Calu3 (cell line): ENCODE data around the gene PCSK1. TPM values are rescaled to one million over a fixed set of nuclear protein-coding genes. Genes with fewer than 3 reads are reported as not detected.

Experiments used
- BruUV-seq: library from RNA; stranded (reverse); fragments of 400-500 nt; replicated peaks from 2 replicates; lab custom pipeline; 2021; lab: Mats Ljungman, UMichigan
- CTCF ChIA-PET: fragments of 300-600 bp; sonication (Branson Sonifier 250); formaldehyde crosslinking; loops from one replicate; lab custom pipeline; 2022; ENCODE audit warnings: antibody characterized with exemption; lab: Charles Lee
- DNase-seq: peaks from one replicate; pipeline ENCODE4 v3.0.0; 2022
- H3K27ac Mint-ChIP-seq: one replicate; pipeline ENCODE4 v1.8.0; 2022; ENCODE audit warnings: mixed read lengths; ENCODE audit not compliant: unreplicated experiment
- H3K27me3 Mint-ChIP-seq: one replicate; pipeline ENCODE4 v1.8.0; 2022; ENCODE audit warnings: mixed read lengths; ENCODE audit not compliant: unreplicated experiment
- H3K36me3 Mint-ChIP-seq: one replicate; pipeline ENCODE4 v1.8.0; 2022; ENCODE audit warnings: mild to moderate bottlenecking, moderate library complexity, mixed read lengths; ENCODE audit not compliant: insufficient read depth, unreplicated experiment
- H3K4me1 Mint-ChIP-seq: one replicate; pipeline ENCODE4 v1.8.0; 2022; ENCODE audit warnings: mild to moderate bottlenecking, low read depth, mixed read lengths; ENCODE audit not compliant: unreplicated experiment
- H3K4me3 Mint-ChIP-seq: one replicate; pipeline ENCODE4 v1.8.0; 2022; ENCODE audit warnings: mild to moderate bottlenecking, low read depth, moderate library complexity, mixed read lengths; ENCODE audit not compliant: unreplicated experiment
- H3K9me3 Mint-ChIP-seq: one replicate; pipeline ENCODE4 v1.8.0; 2022; ENCODE audit warnings: low read depth, mixed read lengths; ENCODE audit not compliant: unreplicated experiment
- CTCF ChIP-seq: fragments of 200-600 bp; IDR thresholded peaks from one replicate; pipeline ENCODE4 v1.8.0; 2022; ENCODE audit warnings: antibody characterized with exemption; ENCODE audit not compliant: unreplicated experiment
- intact Hi-C: fragments of 100-400 bp; cut with micrococcal nuclease; formaldehyde crosslinking; loops from one replicate; pipeline ENCODE4 v1.10.0; 2022; ENCODE audit not compliant: unreplicated experiment
- total RNA-seq: library from RNA; stranded (reverse); gene quantifications from 2 replicates; pipeline ENCODE4 v1.2.3, GENCODE V29; 2022

The PCSK1 gene
- total RNA-seq, 1 experiment from 2014 or later: not detected

GRCh38 chr5:96439477-96440184 lies 6.6 kb upstream of the PCSK1 start:
- no peak for TF ChIP-seq CTCF
- Mint-ChIP-seq H3K4me3 (no peak overlapping the region), H3K9me3 (no peaks in the 10 kb centered on the region), H3K4me1 (no peaks in the 10 kb centered on the region), H3K27me3 (peaks cover 88% of the 10 kb centered on the region), H3K27ac (no peak overlapping the region), H3K36me3 (no peaks in the 10 kb centered on the region)
- intact Hi-C loops: loop anchor here (10.0 kb wide), 1 partner anchor 585 kb away; no protein-coding TSS in a partner anchor
- no TSS peak for BruUV-seq
- CTCF ChIA-PET: interaction anchor here (0.7 to 1.1 kb wide), 6 partner anchors 10 to 463 kb away, joined by 3 to 8 read pairs (median 4); no protein-coding TSS in a partner anchor
- no peak for DNase-seq

- H3K4me3 Mint-ChIP-seq: no peak overlapping the region
- no peak for TF ChIP-seq CTCF
- peaks cover 82% of the 10 kb centered on the region for H3K27me3 Mint-ChIP-seq
- no peaks in the 10 kb centered on the region for H3K36me3 Mint-ChIP-seq
- CTCF ChIA-PET: interaction anchor here (0.6 kb wide), 1 partner anchor 50 kb away, joined by 5 read pairs; no protein-coding TSS in a partner anchor
- BruUV-seq: no TSS peak
- intact Hi-C loops: loop anchor here (10.0 kb wide), 1 partner anchor 579 kb away; no protein-coding TSS in a partner anchor
- H3K9me3 Mint-ChIP-seq: no peaks in the 10 kb centered on the region
- peak; percentile 60 for DNase-seq
- no peaks in the 10 kb centered on the region for H3K4me1 Mint-ChIP-seq
- no peak overlapping the region for H3K27ac Mint-ChIP-seq
Observed at GRCh38 chr5:96434201-96434645, 1.2 kb upstream of the PCSK1 start.

- peaks cover 78% of the 10 kb centered on the region for H3K27me3 Mint-ChIP-seq
- no peaks in the 10 kb centered on the region for H3K4me1 Mint-ChIP-seq
- H3K36me3 Mint-ChIP-seq: no peaks in the 10 kb centered on the region
- intact Hi-C loops: loop anchor here (10.0 kb wide), 1 partner anchor 578 kb away; no protein-coding TSS in a partner anchor
- no peak overlapping the region for H3K4me3 Mint-ChIP-seq
- CTCF ChIA-PET: no interaction called here
- no peaks in the 10 kb centered on the region for H3K9me3 Mint-ChIP-seq
- DNase-seq: no peak
- no TSS peak for BruUV-seq
- no peak for TF ChIP-seq CTCF
- H3K27ac Mint-ChIP-seq: no peak overlapping the region
Observed at GRCh38 chr5:96432216-96433065, 607 bp downstream of the PCSK1 start.

GRCh38 chr5:96431376-96432187 lies 1.5 kb downstream of the PCSK1 start:
- BruUV-seq: no TSS peak
- no peak for TF ChIP-seq CTCF
- intact Hi-C loops: loop anchor here (10.0 kb wide), 1 partner anchor 577 kb away; no protein-coding TSS in a partner anchor
- Mint-ChIP-seq H3K27ac (no peak overlapping the region), H3K9me3 (no peaks in the 10 kb centered on the region), H3K4me3 (no peak overlapping the region), H3K36me3 (no peaks in the 10 kb centered on the region), H3K4me1 (no peaks in the 10 kb centered on the region), H3K27me3 (peaks cover 78% of the 10 kb centered on the region)
- CTCF ChIA-PET: no interaction called here
- DNase-seq: no peak
